Measurements from ENCODE around the gene SUPT7L. TPM values are rescaled to one million over a fixed set of nuclear protein-coding genes. Genes with fewer than 3 reads are reported as not detected.

SUPT7L gene
- total RNA-seq, 1 donor from 2014 or later: 47.6 TPM

DNA sequence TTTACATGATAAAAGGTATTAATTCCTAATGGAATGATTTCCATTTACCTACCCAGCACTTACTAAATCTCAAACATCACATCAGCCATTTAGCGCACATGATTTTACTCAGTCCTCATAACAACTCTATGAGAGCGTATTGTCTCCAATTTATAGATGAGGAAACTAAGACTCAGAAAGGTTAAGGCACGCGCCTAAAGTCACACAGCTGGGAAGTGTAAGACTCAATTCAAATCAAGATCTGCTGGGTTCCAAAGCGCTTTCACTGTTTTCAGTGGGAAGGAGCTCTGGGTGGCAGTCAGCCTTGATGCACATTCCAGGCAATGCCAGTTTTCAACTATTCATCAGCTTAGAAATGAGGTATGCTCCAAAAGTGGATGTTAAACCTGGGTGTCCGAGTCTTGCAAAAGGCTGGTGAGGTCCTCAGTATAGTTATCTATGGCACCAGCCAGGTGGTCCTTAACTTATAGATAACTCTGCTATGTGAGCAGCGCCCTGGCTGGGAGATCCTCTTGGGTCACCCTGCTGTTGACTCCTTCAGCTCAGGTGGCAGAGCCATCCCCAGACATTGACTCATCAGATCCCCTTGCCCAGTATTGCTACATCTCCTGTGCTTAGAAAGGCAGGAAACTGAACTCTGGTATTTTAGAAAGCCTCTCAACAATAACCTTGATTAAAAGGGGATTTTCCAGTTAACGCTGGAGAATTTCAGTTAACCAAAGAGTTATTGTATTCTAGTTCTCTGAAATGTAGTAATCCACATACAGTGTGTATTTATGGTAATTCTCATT, 47.4 kb upstream of the SUPT7L start:
- TF ChIP-seq, protein P1, sequence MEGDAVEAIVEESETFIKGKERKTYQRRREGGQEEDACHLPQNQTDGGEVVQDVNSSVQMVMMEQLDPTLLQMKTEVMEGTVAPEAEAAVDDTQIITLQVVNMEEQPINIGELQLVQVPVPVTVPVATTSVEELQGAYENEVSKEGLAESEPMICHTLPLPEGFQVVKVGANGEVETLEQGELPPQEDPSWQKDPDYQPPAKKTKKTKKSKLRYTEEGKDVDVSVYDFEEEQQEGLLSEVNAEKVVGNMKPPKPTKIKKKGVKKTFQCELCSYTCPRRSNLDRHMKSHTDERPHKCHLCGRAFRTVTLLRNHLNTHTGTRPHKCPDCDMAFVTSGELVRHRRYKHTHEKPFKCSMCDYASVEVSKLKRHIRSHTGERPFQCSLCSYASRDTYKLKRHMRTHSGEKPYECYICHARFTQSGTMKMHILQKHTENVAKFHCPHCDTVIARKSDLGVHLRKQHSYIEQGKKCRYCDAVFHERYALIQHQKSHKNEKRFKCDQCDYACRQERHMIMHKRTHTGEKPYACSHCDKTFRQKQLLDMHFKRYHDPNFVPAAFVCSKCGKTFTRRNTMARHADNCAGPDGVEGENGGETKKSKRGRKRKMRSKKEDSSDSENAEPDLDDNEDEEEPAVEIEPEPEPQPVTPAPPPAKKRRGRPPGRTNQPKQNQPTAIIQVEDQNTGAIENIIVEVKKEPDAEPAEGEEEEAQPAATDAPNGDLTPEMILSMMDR (IDR thresholded peaks at IDR 0.05; ENCODE audit: unreplicated experiment): no peak

GRCh38 chr2:27709960-27710575, 46.7 kb upstream of the SUPT7L start:
- TF ChIP-seq, protein P1 (IDR thresholded peaks at IDR 0.05; ENCODE audit: unreplicated experiment): no peak
- no peak for DNase-seq (ENCODE audit: low spot score, unreplicated experiment)
- Mint-ChIP-seq H3K27me3 (peaks cover 22% of the 10 kb centered on the region), H3K4me1 (ENCODE audit: low read depth) (peaks cover 2% of the 10 kb centered on the region), H3K27ac (no peak overlapping the region), H3K36me3 (ENCODE audit: insufficient read depth) (no peaks in the 10 kb centered on the region), H3K4me3 (ENCODE audit: low read depth) (no peak overlapping the region), H3K9me3 (ENCODE audit: low read depth) (no peaks in the 10 kb centered on the region)

More for the DNA sequence above, 47.4 kb upstream of the SUPT7L start:
- DNase-seq (ENCODE audit: low spot score, unreplicated experiment): no peak
- Mint-ChIP-seq H3K36me3 (ENCODE audit: insufficient read depth) (no peaks in the 10 kb centered on the region), H3K4me1 (ENCODE audit: low read depth) (peaks cover 2% of the 10 kb centered on the region), H3K4me3 (ENCODE audit: low read depth) (no peak overlapping the region), H3K27me3 (peaks cover 24% of the 10 kb centered on the region), H3K27ac (no peak overlapping the region), H3K9me3 (ENCODE audit: low read depth) (no peaks in the 10 kb centered on the region)

GRCh38 chr2:27709326-27709725, 45.9 kb upstream of the SUPT7L start:
- Mint-ChIP-seq H3K27me3 (peaks cover 15% of the 10 kb centered on the region), H3K9me3 (ENCODE audit: low read depth) (no peaks in the 10 kb centered on the region), H3K27ac (no peak overlapping the region), H3K4me3 (ENCODE audit: low read depth) (no peak overlapping the region), H3K4me1 (ENCODE audit: low read depth) (no peaks in the 10 kb centered on the region), H3K36me3 (ENCODE audit: insufficient read depth) (no peaks in the 10 kb centered on the region)
- DNase-seq (ENCODE audit: low spot score, unreplicated experiment): no peak
- TF ChIP-seq, protein P1 (IDR thresholded peaks at IDR 0.05; ENCODE audit: unreplicated experiment): no peak

GRCh38 chr2:27708666-27709065, 45.3 kb upstream of the SUPT7L start:
- TF ChIP-seq, protein P1 (IDR thresholded peaks at IDR 0.05; ENCODE audit: unreplicated experiment): no peak
- Mint-ChIP-seq H3K9me3 (ENCODE audit: low read depth) (no peaks in the 10 kb centered on the region), H3K36me3 (ENCODE audit: insufficient read depth) (no peaks in the 10 kb centered on the region), H3K4me3 (ENCODE audit: low read depth) (no peak overlapping the region), H3K27me3 (peaks cover 13% of the 10 kb centered on the region), H3K27ac (no peak overlapping the region), H3K4me1 (ENCODE audit: low read depth) (no peaks in the 10 kb centered on the region)
- DNase-seq (ENCODE audit: low spot score, unreplicated experiment): no peak

- no peak for DNase-seq (ENCODE audit: low spot score, unreplicated experiment)
- no peak overlapping the region for H3K4me3 Mint-ChIP-seq (ENCODE audit: low read depth)
- no peaks in the 10 kb centered on the region for H3K36me3 Mint-ChIP-seq (ENCODE audit: insufficient read depth)
- peaks cover under 1% of the 10 kb centered on the region for H3K4me1 Mint-ChIP-seq (ENCODE audit: low read depth)
- TF ChIP-seq, protein P1 (IDR thresholded peaks at IDR 0.05; ENCODE audit: unreplicated experiment): no peak
- H3K27me3 Mint-ChIP-seq: peaks cover 13% of the 10 kb centered on the region
- no peak overlapping the region for H3K27ac Mint-ChIP-seq
- no peaks in the 10 kb centered on the region for H3K9me3 Mint-ChIP-seq (ENCODE audit: low read depth)
These were observed 44.8 kb upstream of the SUPT7L start for GRCh38 chr2:27708257-27708654.

All from progenitor cell of endocrine pancreas (in vitro differentiated cells).